Tibial artery (tissue), 4 donors: ENCODE measurements around the gene C19orf53.

ENCODE experiments used
- DNase-seq, 2 donors: peaks; one replicate each; pipeline ENCODE4 v3.0.0-alpha.2; 2019
- H3K27ac ChIP-seq, 2 donors: fragments of 200-600 bp; sonication (generic) in 1 of 2; 1 replicate in 1 of 2; 2 replicates in 1 of 2; pipeline ENCODE4 v1.5.1; 2018 to 2019; ENCODE audit warnings: mild to moderate bottlenecking in 1 of 2
- H3K27me3 ChIP-seq, 2 donors: fragments of 200-600 bp; sonication (generic) in 1 of 2; one replicate each; pipeline versions ENCODE4 v1.5.1 to v1.6.0; 2016 to 2019
- H3K36me3 ChIP-seq, 3 donors: fragments of 200-600 bp; sonication (generic) in 2 of 3; one replicate each; pipeline ENCODE4 v1.5.1; 2016 to 2019; ENCODE audit warnings: mild to moderate bottlenecking in 2 of 3
- H3K4me1 ChIP-seq, 4 donors: fragments of 200-600 bp; sonication (generic) in 2 of 4; 1 replicate in 3 of 4; 2 replicates in 1 of 4; pipeline ENCODE4 v1.5.1; 2016 to 2019
- H3K4me3 ChIP-seq, 2 donors: fragments of 200-600 bp; sonication (generic) in 1 of 2; 1 replicate in 1 of 2; 2 replicates in 1 of 2; pipeline ENCODE4 v1.5.1; 2018 to 2019; ENCODE audit warnings: mild to moderate bottlenecking in 2 of 2
- H3K9me3 ChIP-seq, 3 donors: fragments of 200-600 bp; sonication (generic) in 1 of 3; one replicate each; pipeline ENCODE4 v1.5.1; 2016 to 2019
- CTCF ChIP-seq, 2 experiments: fragments of 200-600 bp in 1 of 2; fragments of 450-650 bp in 1 of 2; IDR thresholded peaks; one replicate each; pipeline ENCODE4 v1.5.1; 2017 to 2019; ENCODE audit warnings: antibody characterized with exemption in 2 of 2, mild to moderate bottlenecking in 1 of 2, moderate library complexity in 1 of 2
- intact Hi-C: fragments of 100-400 bp; cut with DNase I; formaldehyde crosslinking; loops from one replicate; pipeline ENCODE4 v1.15.0; 2023; ENCODE audit warnings: low total_unique reads

Gene C19orf53

DNA sequence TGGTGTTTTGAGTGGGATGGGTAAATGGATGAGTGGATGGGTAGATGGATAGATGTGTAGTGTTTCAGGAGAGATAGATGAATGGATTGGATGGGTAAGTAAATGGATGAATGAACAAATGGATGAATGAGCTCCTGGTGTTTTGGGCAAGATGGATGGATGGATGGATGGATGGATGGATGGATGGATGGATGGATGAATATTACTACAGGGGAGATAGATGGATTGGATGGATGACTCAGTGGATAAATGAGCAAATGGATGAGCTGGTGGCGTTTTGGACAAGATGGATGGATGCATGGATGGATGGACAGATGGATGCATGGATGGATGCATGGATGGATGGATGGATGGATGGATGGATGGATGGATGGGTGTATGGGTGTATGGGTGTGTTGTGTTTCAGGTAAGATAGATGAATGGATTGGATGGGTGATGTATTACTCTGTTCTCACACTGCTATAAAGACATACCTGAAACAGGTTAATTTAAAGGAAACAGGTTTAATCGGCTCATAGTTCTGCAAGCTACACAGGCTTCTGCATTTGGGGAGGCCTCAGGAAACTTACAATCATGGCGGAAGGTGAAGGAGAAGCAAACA, 33.3 kb downstream of the C19orf53 start:
- TF ChIP-seq CTCF (IDR thresholded peaks at IDR 0.05), result no peak
- Histone ChIP-seq H3K4me1 (no peaks in the 10 kb centered on the region), H3K9me3 (no peaks in the 10 kb centered on the region), H3K36me3 (peaks cover 6 to 73% (median 10%) of the 10 kb centered on the region in 3 donors), H3K4me3 (no peak overlapping the region), H3K27ac (no peak overlapping the region), H3K27me3 (no peaks in the 10 kb centered on the region)
- no peak for DNase-seq
- intact Hi-C loops, result no loop called here

DNA sequence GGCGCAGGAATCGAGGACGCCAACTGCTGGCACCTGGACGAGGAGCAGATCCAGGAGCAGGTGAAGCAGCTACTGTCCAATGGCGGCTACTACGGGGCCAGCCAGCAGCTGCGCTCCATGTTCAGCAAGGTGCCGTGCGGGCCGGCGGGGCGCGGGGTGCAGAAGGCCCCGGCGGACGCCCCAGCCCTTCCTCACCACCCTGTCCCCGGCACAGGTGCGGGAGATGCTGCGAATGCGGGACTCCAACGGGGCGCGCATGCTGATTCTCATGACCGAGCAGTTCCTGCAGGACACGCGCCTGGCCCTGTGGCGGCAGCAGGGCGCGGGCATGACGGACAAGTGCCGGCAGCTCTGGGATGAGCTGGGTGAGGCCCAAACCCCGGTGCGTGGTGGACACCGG, 34.6 kb downstream of the C19orf53 start:
- peaks cover 6 to 84% (median 17%) of the 10 kb centered on the region in 3 donors for H3K36me3 ChIP-seq
- H3K4me1 ChIP-seq, result no peaks in the 10 kb centered on the region

GRCh38 chr19:13812544-13812943, 38.3 kb downstream of the C19orf53 start:
- no peaks in the 10 kb centered on the region for H3K27me3 ChIP-seq
- DNase-seq, result no peak
- intact Hi-C loops, result no loop called here
- peaks cover 6 to 92% (median 32%) of the 10 kb centered on the region in 3 donors for H3K36me3 ChIP-seq
- no peak overlapping the region for H3K27ac ChIP-seq
- H3K4me3 ChIP-seq, result no peak overlapping the region
- H3K4me1 ChIP-seq, result peaks cover 0 to 3% (median 2%) of the 10 kb centered on the region in 4 donors
- no peaks in the 10 kb centered on the region for H3K9me3 ChIP-seq
- no peak for TF ChIP-seq CTCF (IDR thresholded peaks at IDR 0.05)

More for the DNA sequence above, 34.6 kb downstream of the C19orf53 start:
- Histone ChIP-seq H3K27ac (no peak overlapping the region), H3K4me3 (no peak overlapping the region), H3K27me3 (no peaks in the 10 kb centered on the region), H3K9me3 (no peaks in the 10 kb centered on the region)
- intact Hi-C loops, result no loop called here
- DNase-seq, result no peak
- TF ChIP-seq CTCF (IDR thresholded peaks at IDR 0.05), result no peak

- TF ChIP-seq CTCF (IDR thresholded peaks at IDR 0.05), result no peak
- no peak overlapping the region for H3K27ac ChIP-seq
- H3K36me3 ChIP-seq, result peaks cover 6 to 92% (median 32%) of the 10 kb centered on the region in 3 donors
- no peaks in the 10 kb centered on the region for H3K27me3 ChIP-seq
- H3K4me3 ChIP-seq, result no peak overlapping the region
- H3K9me3 ChIP-seq, result no peaks in the 10 kb centered on the region
- intact Hi-C loops, result no loop called here
- no peak for DNase-seq
- peaks cover 0 to 9% (median 8%) of the 10 kb centered on the region in 4 donors for H3K4me1 ChIP-seq
Measured at GRCh38 chr19:13813147-13813546, 38.9 kb downstream of the C19orf53 start.

- no peak for DNase-seq
- Histone ChIP-seq H3K4me3 (no peak overlapping the region), H3K27ac (no peak overlapping the region), H3K27me3 (no peaks in the 10 kb centered on the region), H3K4me1 (peaks cover 0 to 11% (median 9%) of the 10 kb centered on the region in 4 donors), H3K36me3 (peaks cover 0 to 84% (median 23%) of the 10 kb centered on the region in 3 donors), H3K9me3 (no peaks in the 10 kb centered on the region)
- TF ChIP-seq CTCF (IDR thresholded peaks at IDR 0.05), result no peak
- intact Hi-C loops, result no loop called here
Measured at GRCh38 chr19:13814550-13814949, 40.3 kb downstream of the C19orf53 start.
